Measurements from ENCODE around the gene PFKFB4.

PFKFB4 gene

GRCh38 chr3:48472923-48473616, 83.5 kb downstream of the PFKFB4 start (continued):
- TF ChIP-seq, protein P1, sequence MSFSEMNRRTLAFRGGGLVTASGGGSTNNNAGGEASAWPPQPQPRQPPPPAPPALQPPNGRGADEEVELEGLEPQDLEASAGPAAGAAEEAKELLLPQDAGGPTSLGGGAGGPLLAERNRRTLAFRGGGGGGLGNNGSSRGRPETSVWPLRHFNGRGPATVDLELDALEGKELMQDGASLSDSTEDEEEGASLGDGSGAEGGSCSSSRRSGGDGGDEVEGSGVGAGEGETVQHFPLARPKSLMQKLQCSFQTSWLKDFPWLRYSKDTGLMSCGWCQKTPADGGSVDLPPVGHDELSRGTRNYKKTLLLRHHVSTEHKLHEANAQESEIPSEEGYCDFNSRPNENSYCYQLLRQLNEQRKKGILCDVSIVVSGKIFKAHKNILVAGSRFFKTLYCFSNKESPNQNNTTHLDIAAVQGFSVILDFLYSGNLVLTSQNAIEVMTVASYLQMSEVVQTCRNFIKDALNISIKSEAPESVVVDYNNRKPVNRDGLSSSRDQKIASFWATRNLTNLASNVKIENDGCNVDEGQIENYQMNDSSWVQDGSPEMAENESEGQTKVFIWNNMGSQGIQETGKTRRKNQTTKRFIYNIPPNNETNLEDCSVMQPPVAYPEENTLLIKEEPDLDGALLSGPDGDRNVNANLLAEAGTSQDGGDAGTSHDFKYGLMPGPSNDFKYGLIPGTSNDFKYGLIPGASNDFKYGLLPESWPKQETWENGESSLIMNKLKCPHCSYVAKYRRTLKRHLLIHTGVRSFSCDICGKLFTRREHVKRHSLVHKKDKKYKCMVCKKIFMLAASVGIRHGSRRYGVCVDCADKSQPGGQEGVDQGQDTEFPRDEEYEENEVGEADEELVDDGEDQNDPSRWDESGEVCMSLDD (tag by site-specific recombination; IDR thresholded peaks at IDR 0.05), result peak; percentile 74
- no peak for TF ChIP-seq ZNF148 (tag by site-specific recombination; IDR thresholded peaks at IDR 0.05; ENCODE audit: borderline replicate concordance)
- TF ChIP-seq ZNF132 (tag by site-specific recombination; IDR thresholded peaks at IDR 0.05; ENCODE audit: borderline replicate concordance), result no peak
- no peak for TF ChIP-seq ZNF404 (tag by site-specific recombination; IDR thresholded peaks at IDR 0.05)
- TF ChIP-seq HIC1 (tag by site-specific recombination; IDR thresholded peaks at IDR 0.05), result 0 out of 2 replicates have a peak, but pooled peaks have one; percentile 38
- TF ChIP-seq PRDM1 (tag by site-specific recombination; IDR thresholded peaks at IDR 0.05), result peak; percentile 90
- no peak for TF ChIP-seq ZNF324 (tag by site-specific recombination; IDR thresholded peaks at IDR 0.05)
- peak; percentile 62; the same call in 1 of the 2 replicates for TF ChIP-seq ZNF501 (tag by site-specific recombination; IDR thresholded peaks at IDR 0.05)
- 0 out of 2 replicates have a peak, but pooled peaks have one; percentile 47 for TF ChIP-seq KLF16 (tag by site-specific recombination; IDR thresholded peaks at IDR 0.05)
- no peak for TF ChIP-seq ZNF18 (tag by site-specific recombination; IDR thresholded peaks at IDR 0.05)
- TF ChIP-seq SP7 (tag by site-specific recombination; IDR thresholded peaks at IDR 0.05), result peak; percentile 82
- TF ChIP-seq AEBP2 (tag by site-specific recombination; IDR thresholded peaks at IDR 0.05; ENCODE audit: borderline replicate concordance), result no peak
- no peak for TF ChIP-seq ZNF48 (tag by site-specific recombination; IDR thresholded peaks at IDR 0.05)
- peak; percentile 49; the same call in 1 of the 2 replicates for TF ChIP-seq ZBTB8A (tag by site-specific recombination; IDR thresholded peaks at IDR 0.05)
- no peak for TF ChIP-seq PBX3 (CRISPR knock-in tag; IDR thresholded peaks at IDR 0.05)
- TF ChIP-seq ZBTB20 (tag by site-specific recombination; IDR thresholded peaks at IDR 0.05), result peak; percentile 62; the same call in 1 of the 2 replicates
- TF ChIP-seq, protein P2, sequence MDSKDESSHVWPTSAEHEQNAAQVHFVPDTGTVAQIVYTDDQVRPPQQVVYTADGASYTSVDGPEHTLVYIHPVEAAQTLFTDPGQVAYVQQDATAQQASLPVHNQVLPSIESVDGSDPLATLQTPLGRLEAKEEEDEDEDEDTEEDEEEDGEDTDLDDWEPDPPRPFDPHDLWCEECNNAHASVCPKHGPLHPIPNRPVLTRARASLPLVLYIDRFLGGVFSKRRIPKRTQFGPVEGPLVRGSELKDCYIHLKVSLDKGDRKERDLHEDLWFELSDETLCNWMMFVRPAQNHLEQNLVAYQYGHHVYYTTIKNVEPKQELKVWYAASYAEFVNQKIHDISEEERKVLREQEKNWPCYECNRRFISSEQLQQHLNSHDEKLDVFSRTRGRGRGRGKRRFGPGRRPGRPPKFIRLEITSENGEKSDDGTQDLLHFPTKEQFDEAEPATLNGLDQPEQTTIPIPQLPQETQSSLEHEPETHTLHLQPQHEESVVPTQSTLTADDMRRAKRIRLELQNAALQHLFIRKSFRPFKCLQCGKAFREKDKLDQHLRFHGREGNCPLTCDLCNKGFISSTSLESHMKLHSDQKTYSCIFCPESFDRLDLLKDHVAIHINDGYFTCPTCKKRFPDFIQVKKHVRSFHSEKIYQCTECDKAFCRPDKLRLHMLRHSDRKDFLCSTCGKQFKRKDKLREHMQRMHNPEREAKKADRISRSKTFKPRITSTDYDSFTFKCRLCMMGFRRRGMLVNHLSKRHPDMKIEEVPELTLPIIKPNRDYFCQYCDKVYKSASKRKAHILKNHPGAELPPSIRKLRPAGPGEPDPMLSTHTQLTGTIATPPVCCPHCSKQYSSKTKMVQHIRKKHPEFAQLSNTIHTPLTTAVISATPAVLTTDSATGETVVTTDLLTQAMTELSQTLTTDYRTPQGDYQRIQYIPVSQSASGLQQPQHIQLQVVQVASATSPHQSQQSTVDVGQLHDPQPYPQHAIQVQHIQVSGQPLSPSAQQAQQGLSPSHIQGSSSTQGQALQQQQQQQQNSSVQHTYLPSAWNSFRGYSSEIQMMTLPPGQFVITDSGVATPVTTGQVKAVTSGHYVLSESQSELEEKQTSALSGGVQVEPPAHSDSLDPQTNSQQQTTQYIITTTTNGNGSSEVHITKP (tag by site-specific recombination; IDR thresholded peaks at IDR 0.05), result peak; percentile 74
- peak; percentile 74 for TF ChIP-seq ZNF335 (tag by site-specific recombination; conservative IDR thresholded peaks at IDR 0.05)
- TF ChIP-seq ZNF521 (tag by site-specific recombination; IDR thresholded peaks at IDR 0.05), result no peak
- TF ChIP-seq, protein P3, sequence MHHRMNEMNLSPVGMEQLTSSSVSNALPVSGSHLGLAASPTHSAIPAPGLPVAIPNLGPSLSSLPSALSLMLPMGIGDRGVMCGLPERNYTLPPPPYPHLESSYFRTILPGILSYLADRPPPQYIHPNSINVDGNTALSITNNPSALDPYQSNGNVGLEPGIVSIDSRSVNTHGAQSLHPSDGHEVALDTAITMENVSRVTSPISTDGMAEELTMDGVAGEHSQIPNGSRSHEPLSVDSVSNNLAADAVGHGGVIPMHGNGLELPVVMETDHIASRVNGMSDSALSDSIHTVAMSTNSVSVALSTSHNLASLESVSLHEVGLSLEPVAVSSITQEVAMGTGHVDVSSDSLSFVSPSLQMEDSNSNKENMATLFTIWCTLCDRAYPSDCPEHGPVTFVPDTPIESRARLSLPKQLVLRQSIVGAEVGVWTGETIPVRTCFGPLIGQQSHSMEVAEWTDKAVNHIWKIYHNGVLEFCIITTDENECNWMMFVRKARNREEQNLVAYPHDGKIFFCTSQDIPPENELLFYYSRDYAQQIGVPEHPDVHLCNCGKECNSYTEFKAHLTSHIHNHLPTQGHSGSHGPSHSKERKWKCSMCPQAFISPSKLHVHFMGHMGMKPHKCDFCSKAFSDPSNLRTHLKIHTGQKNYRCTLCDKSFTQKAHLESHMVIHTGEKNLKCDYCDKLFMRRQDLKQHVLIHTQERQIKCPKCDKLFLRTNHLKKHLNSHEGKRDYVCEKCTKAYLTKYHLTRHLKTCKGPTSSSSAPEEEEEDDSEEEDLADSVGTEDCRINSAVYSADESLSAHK (tag by site-specific recombination; IDR thresholded peaks at IDR 0.05), result no peak
